NCI-H2196 (cell line): Measurements from ENCODE around the gene SRM.
"Not testable (repeated sequence)": the region's sequence is repeated elsewhere in the genome, so short reads cannot be mapped to it uniquely, and the experiment has no call there.

Experiments used
- DNase-seq: peaks from one replicate; lab custom pipeline; 2025; ENCODE audit not compliant: unreplicated experiment; lab: John Stamatoyannopoulos, UW

The SRM gene

DNA sequence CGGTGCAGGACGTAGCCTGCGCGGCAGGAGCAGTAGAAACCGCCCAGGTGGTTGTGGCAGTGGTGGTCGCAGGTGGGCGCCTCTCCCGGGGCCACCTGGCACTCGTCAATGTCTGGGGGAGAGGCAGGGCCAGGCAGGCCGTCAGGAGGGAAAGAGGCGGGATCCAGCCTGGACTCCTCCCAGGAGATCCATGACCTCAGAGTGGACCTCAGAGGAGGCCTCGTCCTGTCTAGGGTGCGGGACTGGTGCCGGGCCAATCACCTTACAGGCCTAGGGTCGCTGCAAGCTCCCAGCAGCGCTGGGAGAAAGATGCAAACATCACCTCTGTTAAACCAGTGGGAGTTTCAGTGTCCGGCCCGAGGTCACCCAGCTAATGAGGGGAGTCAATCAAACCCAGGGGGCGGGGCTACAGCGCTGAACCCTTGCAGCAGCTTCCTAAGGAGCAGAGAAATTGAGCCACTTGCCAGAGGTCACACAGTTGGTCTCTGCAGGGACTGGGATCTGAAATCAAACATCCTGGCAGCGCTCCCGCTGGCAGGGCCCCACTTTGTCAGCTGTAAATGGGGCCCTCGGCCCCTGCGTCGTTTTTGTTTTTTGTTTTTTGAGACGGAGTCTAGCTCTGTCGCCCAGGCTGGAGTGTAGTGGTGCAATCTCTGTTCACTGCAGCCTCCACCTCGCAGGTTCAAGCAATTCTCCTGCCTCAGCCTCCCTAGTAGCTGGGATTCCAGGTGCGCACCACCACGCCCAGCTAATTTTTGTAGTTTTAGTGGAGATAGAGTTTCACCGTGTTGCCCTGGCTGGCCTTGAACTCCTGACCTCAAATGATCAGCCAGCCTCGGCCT is 14.2 kb downstream of the SRM start:
- DNase-seq = no peak

DNA sequence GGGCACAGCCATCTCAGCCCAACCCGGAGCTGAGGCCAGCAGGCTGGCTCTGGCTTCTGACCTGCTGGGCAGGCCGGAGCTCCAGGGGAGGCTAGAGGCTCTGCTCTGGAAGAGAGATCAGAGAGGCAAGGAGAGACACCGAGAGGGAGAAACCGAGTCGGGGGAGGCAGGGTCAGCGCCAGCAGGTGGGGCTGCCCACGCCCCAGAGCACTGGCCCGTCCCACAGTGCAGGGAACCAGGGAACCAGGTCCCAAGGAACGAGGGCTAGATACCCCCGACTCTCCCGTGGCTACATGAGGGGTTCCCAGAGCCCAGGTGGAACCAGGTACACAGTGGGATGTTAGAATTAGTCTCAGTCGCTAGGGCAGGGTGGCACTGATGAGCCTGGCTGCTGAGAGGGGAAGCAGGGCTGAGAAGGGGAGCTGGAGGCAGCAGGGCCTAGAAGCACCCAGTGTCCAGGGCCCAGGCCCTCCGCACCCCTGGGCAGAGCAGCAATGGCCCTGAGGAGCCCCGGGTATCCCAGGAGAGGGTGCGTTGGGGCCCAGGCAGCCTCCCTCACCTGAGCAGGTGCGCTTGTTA is 14.9 kb downstream of the SRM start:
- DNase-seq = no peak

- no peak for DNase-seq
Measured at GRCh38 chr1:11044086-11044848, 15.6 kb downstream of the SRM start.

- DNase-seq = no peak
Measured at GRCh38 chr1:11042995-11043874, 16.6 kb downstream of the SRM start.

- DNase-seq = no peak
Measured at GRCh38 chr1:11042065-11042464, 17.8 kb downstream of the SRM start.

GRCh38 chr1:11041048-11041447 is 18.8 kb downstream of the SRM start:
- no peak for DNase-seq

GRCh38 chr1:11040105-11040429 is 19.8 kb downstream of the SRM start:
- DNase-seq = not testable (repeated sequence)

DNA sequence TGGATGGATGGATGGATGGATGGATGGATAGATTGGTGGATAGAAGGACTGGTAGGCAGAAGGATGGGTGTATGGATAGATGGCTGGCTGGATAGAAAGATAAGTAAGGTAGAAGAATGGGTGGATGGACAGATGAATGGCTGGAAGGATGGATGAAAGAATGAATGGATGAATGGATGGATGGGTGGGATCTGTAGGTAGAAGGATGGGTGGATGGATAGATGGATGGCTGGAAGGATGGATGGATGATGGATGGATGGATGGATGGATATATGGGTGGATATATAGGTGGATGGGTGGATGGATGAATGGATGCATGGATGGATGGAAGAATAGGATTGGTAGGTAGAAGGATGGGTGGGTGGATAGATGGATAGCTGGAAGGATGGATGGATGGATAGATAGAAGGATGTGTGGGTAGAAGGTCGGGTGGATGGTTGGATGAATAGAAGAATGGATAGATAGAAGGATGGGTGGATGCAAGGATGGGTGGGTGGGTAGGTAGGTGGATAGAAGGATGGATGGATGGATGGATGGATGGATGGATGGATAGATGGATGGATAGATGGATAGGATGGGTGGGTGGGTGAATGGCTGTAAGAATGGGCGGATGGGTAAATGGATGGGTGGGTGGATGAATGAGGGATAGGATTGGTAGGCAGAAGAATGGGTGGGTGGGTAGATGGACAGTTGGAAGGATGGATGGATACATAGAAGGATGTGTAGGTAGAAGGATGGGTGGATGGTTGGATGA is 20.3 kb downstream of the SRM start:
- DNase-seq = no peak

- DNase-seq = peak; percentile 89
Measured at GRCh38 chr1:11037740-11038182, 22.1 kb downstream of the SRM start.

DNA sequence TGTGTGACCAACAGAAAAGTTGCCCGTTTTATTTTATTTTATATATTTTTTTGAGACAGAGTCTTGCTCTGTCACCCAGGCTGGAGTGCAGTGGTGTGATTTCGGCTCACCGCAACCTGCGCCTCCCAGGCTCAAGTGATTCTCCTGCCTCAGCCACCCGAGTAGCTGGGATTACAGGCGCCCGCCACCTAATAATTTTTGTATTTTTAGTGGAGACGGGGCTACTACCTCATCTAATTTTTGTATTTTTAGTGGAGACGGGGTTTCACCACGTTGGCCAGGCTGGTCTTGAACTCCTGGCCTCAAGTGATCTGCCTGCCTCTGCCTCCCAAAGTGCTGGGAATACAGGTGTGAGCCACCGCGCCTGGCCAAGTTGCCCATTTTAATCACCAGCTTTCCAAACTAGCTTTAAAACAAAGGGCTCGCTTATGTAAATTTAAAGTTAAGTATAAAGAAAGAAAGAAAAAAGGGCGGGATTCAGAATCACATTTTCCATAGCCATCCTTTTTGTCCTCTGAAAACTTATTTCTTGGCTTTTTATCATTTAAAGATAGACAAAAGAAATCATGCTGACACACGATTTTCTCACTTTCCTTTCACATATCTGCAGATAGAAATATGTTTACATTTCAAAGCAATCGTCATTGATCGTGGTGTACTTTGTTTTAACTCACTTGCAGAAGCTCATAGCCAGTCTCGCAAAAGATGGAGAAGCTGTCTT is 22.6 kb downstream of the SRM start:
- not testable (repeated sequence) for DNase-seq

DNA sequence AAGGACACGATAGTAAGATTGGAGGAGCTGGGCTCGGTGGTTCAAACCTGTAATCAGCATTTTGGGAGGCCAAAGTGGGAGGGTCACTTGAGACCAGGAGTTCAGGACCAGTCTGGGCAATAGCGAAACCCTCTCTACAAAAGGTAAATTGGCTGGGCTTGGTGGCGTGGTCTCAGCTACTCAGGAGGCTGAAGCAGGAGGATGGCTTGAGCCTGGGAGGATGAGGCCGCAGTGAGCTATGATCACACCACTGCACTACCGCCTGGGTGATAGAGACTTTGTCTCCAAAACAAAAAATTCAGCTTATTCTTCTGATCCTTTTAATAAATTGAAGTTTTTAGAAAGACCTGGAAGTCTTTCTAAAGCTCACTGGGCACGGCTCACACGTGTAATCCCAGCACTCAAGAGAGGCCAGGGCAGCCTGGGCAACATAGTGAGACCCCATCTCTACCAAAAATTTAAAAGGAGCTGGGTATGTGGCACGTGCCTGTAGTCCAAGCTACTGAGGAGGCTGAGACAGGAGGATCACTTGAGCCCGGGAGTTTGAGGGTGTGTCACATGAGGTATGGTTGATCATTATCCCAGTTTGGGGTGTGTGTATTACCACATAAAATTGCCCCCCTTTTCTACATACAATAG is 28.1 kb downstream of the SRM start:
- no peak for DNase-seq

DNA sequence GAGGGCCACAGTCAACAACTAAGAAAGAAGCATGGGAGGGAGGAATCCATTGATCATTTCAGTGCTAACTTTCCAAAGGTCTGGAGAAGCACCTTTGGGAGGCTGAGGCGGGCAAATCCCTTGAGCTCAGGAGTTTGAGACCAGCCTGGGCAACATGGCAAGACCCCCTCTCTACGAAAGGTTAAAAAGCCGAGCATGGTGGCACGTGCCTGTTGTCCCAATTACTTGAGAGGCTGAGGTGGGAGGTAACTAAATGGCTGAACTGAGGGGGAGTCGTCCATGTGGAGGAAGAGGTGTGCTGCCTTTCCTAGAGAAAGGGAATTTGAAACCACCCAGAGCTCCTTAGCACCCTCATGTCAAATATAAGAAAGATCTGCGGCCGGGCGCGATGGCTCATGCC is 29.0 kb downstream of the SRM start:
- DNase-seq = no peak

GRCh38 chr1:11028018-11028417 is 31.8 kb downstream of the SRM start:
- no peak for DNase-seq

DNA sequence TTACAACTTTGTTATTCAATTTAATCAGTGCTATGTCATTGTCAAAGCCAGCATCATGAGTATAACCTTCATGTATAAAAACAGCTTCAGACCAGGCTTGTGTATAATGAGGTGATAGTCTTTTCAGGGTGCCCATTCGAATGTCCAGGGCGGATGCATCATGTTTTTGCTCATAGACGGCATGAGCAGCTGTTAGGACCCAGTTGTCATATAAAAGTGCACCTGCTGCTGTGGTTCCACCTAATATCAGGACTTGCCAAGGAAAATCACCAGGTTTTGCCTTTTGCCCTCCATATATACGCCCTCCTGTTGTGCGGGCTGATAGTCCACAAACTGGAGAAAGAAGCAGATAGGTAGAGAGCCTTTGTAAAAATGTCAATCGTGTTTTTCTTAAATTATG is 32.5 kb downstream of the SRM start:
- DNase-seq = no peak

DNA sequence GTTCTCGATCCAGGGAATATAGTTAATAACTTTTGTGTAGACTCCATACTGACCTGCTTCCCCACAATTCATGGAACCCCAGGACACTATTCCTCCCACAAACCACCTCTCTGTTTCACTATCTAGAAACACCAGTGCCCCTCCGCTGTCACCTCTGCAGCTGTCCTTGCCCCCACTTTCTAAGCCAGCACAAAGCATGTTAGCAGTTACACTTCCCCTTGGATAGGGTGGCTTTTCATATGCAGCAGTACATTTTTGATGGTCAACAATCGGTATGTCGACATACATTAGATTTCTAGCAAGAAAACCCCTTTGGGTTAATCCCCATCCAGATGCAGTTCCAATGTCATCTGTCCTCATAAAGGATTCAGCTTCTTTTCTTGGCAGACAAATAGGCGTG is 32.9 kb downstream of the SRM start:
- no peak for DNase-seq

DNA sequence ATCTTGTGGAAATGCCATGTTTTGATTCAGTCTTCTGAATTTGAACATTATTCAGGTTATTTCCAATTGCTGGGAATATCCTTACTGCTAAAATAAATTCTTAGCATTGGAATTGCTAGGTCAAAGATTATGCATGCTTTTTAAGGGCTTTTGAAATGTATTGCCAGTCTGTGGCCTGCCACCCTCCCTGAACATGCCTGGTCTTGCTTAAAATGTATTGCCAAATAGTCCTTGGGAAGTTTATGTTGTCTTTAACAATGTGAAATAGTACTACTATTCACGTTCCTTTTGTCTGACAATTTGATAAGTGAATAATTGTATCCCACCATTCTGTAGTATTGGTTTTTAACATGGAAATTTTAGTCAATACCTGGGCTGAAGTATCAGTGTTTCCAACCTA is 33.8 kb downstream of the SRM start:
- no peak for DNase-seq

GRCh38 chr1:11025618-11026017 is 34.2 kb downstream of the SRM start:
- no peak for DNase-seq

- DNase-seq = no peak
Measured at GRCh38 chr1:11024874-11025203, 35.0 kb downstream of the SRM start.

DNA sequence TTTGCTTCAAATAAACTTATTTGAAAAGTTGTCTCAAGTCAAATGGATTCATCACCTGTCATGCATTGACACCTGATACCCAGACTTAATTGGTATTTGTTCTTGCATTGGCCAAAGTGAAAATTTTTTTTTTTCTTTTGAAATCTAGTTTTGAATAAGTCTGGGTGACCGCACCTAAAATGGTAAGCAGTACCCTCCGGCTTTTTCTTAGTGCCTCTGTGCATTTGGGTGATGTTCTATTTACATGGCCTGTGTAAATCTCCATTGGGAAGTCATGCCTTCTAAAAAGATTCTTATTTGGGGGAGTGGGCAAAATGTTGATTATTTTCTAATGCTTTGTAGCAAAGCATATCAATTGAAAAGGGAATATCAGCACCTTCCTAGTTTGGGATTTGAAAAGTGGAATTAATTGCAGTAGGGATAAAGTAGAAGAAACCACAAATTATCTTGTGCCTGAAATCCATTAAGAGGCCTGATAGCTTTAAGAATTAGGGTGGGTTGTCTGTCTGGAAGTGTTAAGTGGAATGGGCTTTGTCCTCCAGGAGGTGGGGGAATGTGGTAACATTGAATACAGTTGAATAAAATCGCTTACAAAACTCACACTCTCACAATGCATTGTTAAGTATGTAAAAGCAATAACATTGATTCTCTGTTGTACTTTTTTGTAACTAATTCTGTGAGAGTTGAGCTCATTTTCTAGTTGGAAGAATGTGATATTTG is 35.5 kb downstream of the SRM start:
- no peak for DNase-seq
